HK-2 (cell line): Measurements from ENCODE around the gene TRIM47.

Source experiments
- DNase-seq: peaks from one replicate; pipeline ENCODE4 v3.0.0-alpha.2; 2018; ENCODE audit not compliant: unreplicated experiment

Gene TRIM47

DNA sequence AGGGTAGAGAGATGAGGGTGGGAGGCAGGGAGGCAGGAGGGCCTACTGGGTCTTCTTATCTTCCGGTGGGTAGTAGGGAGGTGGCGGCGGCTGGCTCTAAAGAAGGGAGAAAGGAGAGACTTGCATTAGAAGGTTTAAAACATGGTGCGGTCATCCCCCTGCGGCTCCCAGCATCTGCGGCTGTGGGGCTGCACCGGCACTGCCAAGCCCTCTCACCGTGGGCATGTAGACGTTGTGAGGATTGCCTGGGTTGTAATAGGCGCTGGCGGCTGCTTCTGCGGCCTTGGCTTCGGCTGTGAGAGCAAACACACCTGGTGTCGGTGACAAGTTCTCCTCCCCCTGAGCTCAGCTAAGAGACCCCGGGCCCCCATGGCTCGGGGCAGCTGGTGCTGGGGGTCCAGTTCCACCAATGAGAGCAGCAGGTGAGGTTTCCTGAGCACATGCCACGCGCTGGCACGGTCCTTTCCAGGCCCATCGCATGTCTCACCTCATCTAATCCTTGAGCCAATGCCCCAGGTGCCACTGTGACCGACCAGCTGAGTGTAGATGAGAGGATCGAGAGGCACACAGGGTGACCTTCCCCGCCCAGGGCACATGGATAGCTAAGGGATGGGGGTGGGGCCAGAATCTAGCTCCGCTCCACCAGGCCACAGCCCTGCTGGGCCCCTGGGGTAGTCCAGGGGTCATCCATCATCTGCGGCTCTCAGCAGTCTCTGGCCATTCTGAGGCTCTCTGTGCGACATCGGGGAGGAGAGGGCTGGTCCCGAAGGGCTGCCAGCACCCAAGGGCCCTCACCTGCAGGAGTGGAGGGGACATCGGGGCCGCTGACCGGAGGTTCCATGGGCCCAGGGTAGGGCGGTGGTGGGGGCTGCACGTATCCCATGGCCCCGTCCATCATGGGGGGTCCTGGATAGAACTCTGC is 31.4 kb downstream of the TRIM47 start:
- no peak for DNase-seq

DNA sequence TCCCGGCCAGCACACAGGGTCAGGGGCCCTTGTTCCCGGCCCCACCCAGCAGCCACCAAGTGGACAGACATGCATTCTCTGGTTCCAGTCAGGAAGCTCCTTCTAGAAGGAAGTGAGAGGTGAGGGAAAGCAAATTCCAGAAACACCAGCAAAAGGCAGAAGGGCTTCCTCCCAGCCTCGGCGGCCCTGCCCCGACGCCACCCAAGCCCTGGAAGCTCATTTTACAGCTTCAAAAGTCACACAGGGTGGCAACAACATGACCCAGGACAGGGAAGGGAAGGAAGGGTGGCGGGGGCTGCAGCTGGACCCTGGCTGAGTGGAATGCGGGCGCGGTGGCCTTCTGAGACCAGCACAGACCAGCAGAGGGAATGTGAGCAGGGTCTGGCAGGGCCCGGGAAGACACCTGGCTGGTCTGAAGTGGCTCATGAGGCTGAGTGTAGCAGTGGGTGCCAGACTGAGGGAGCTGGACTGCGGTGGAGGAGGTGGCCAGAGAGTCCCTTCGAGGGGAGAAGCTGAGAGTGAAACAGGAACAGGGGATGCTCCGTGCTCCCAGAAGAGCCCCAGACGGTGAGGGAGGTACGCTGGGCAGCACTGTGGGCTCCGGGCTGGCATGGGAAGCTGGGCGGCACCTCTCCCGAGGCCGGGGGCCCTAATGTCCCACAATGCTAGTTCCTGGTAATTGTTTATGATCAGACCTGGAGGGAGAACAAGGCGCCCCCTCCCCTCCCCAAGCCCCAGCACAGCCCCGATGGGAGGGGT is 32.3 kb downstream of the TRIM47 start:
- no peak for DNase-seq

DNA sequence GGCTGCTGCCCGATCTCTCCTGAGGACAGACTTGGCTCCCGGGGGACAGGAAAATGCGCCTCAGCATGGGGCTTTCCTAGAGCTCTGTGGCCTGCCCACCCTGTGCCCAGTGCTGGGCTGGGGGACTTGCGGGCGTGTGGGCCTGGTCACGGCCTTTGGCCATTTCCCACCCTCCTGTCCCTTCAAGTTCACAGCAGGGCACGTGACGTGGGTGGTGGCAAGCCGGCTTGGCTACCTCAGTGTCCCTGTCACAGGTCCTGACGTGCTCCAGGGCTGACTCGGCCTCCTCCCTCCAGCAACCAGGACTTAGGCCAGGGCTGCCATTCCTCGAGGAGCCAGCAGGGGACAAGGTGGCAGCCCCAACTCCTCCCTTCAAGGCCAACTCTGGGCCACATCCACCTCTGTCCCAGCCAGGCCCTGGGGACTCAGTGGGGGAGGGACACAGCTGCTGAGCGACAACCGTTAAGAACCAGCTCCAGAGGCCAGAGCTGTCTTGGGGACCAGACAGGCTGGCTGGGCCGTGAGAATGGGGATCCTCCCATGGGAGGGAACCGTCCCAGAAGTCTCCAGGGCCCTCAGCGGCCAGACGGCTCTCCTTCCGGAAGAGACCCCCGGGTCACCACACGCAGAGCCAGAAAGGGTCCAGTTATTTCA is 33.2 kb downstream of the TRIM47 start:
- DNase-seq, result peak; percentile 86

- peak; percentile 79 for DNase-seq
Measured at GRCh38 chr17:75844530-75845057, 33.8 kb downstream of the TRIM47 start.

GRCh38 chr17:75843577-75844529 is 34.5 kb downstream of the TRIM47 start, which contains the start of gene UNC13D:
Gene UNC13D (minus strand): TSS chr17:75844404. CDS start chr17:75844337, 67 bp downstream.
- DNase-seq, result no peak

DNA sequence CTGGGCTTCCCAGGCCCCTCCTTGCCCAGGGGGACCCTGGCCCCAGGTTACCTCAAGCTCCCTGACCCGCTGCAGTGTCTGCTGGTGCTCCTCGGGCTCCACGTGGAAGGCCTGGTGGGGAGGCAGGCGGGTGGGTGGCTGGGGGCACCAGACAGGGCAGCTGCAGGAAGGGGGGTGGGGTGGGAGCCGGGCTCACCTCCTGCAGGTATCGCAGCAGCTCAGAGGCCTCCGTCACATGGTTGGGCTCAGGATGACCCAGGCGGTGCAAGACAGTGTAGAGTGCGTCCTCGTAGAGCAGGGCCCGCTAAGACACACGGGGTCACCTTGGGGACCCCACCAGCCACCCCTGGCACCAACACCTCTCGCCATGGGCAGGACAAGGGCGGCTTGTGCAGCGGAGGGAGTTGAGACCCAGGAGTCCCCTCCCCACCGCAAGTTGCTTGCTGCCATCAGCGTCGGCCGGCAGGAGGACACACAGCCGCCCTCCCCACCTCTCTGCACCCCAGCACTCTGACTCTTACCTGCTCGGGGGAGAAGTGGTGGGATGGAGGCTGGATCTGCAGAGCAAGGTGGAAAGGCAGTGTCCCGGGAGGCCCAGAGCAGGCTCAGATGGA is 35.3 kb downstream of the TRIM47 start:
- no peak for DNase-seq

- DNase-seq, result no peak
Measured at GRCh38 chr17:75842411-75842810, 36.0 kb downstream of the TRIM47 start.

GRCh38 chr17:75840799-75841164 is 37.6 kb downstream of the TRIM47 start:
- no peak for DNase-seq

DNA sequence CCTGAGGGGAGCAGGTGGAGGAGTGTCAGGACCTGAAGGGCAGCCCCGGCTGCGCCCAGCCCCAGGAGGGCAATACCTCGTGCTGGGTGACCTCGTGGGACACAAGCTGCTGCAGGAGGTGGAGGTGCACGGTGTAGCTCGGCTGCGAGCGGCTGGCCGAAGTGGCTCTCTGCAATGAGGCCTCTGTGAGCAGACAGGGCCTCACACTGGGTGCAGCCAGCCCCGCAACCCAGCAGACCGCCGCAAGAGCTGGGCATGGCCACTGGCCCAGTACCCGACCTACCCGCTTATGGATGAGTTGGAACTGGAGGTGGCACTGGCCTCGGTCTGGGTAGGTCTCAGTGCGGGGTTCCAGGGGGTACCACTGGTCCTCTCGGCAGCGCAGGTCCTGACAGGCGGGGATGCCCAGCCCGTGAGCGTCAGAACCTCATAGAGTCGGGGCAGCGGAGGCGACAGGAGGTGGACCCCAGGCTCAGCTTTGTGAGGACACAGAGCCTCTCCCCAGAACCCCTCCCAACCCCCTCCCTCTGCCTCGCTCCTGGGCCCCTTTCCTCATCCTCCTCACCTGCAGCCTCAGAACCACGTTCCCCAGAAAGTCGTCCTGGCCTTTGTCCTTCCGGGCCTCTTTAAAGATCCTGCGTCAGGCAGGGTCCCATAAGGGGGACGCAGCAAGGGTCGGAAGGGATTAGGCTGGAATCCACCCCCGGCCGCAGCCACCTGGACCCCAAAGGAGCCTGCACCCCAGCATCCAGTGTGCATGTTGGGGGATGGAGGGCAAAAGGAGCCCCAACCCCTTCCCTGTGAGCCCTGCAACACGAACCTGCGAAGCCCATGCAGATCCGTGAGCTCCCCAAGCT is 38.2 kb downstream of the TRIM47 start:
- DNase-seq, result no peak

DNA sequence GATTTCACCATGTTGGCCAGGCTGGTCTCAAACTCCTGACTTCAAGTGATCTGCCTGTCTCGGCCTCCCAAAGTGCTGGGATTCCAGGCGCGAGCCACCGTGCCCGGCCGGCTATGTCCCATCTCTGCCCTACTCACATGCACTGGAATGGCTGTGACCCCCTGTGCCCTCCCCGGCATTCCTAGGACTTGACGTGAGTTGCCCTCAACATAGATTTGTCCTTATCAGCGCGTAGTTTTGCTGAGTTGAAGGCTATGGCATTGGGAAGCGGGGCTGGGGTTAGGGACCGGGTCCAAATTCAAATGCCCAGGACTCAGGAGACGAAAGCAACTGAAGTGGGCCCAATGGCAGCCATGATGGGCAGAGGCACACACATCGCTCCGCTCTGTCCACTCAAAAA is 40.0 kb downstream of the TRIM47 start:
- no peak for DNase-seq

DNA sequence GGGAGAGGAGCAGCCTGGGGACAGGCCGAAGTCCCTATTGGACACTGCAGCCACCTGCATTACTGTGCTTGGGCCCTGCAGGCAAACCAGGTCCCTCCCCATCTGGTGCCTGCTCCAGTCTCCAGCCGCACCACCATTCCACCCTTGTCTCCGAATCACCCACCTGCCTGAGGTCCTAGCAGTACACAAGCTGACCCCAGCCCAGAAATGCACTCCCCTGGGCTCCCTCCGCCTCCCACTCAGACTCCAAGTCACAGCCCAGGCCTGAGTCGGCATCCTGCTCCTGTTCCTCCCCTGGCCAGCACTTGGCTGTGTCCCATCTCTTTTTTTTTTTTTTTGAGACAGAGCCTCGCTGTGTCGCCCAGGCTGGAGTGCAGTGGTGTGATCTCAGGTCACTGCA is 40.5 kb downstream of the TRIM47 start:
- no peak for DNase-seq

DNA sequence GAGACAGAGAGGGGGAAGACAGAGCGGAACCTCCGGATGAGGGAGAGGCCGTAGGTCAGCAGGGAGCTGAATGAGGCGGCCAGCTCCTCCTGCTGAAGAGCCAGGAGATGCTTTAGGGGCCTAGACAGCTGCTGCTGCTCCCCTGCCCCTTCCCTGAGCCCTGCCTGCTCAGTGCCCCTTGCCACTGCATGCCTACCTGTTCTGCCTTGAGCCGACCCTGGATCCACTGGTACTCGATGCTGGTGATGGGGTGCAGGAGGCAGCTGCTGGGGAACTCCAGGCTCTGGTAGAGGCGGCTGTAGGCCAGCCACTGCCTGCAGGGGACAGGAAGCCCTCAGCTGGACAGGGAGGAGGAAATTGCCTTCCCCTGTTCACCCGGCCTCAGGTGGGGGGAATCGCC is 41.8 kb downstream of the TRIM47 start:
- no peak for DNase-seq

GRCh38 chr17:75835654-75835987 is 42.8 kb downstream of the TRIM47 start:
- no peak for DNase-seq

DNA sequence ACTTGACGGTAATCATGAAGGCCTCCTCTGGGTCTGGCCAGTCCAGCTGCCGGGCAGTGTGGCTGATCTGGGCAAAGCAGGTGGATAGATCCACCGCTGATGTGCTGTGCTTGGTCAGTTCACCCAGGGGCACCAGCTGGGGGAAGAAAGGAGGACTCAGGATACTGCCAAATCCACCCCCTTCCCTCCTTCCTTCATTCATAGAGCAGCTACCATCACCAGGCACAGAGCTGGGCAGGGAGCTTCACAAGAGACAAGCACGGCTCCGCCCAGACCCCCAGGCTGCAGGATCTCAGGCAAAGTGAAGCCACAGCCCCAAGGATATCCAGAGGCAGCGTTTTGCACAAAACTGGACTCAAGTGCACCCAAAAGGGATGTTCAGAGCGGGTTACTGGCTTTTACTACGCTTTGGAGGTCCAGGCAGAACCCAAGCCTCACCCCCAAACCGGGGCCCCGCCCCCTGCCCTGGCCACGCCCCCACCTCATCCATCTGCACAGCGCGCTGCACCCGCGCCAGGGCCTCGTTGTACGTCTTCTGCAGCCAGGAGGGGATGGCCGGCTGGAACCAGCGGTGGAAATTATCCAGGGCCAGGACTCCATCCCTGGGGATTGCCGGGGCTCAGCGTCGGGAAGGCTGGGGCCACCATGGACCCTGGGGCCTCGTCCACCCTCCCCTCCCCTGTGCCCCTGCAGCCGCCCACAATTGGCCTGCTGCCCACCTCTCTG is 43.3 kb downstream of the TRIM47 start:
- DNase-seq, result no peak

GRCh38 chr17:75834279-75834920 is 44.0 kb downstream of the TRIM47 start:
- no peak for DNase-seq

GRCh38 chr17:75832652-75833400 is 45.6 kb downstream of the TRIM47 start:
- no peak for DNase-seq

DNA sequence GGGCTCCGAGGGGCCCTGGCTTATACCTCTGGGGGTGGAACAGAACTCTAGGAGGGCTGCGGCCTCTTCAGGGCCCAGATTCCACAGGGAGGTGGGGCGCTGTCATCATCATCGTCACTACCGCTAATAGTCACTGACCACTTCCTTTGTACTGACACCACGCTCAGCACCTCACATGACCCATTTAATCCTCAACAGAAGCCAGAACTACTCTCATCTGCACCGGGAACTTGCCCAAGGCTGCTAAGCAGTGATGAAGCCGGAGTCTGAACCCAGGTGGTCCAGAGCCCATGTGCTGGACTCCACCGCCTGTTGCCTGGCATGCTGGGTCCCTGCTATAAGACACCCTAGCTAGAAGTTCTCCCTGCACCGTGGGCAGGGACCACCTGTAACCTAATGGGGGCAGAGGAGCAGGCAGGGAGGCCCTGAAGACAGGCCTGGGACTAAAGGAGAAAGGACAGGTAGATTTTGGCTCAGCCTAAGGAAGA is 46.2 kb downstream of the TRIM47 start:
- peak; percentile 76 for DNase-seq
